ENCODE results near the gene MSI2.

The MSI2 gene

GRCh38 chr17:57344261-57344660, 87.9 kb downstream of the MSI2 start:
- no peak for TF ChIP-seq CTCF (IDR thresholded peaks at IDR 0.05; ENCODE audit: insufficient read depth, low read depth, low read length, missing control alignments)
- no peak overlapping the region for H3K4me3 ChIP-seq (ENCODE audit: low read depth, low read length)

GRCh38 chr17:57349541-57350247, 93.4 kb downstream of the MSI2 start:
- no peak overlapping the region for H3K4me3 ChIP-seq (ENCODE audit: low read depth, low read length)
- TF ChIP-seq CTCF (IDR thresholded peaks at IDR 0.05; ENCODE audit: insufficient read depth, low read depth, low read length, missing control alignments): no peak
- DNase-seq (ENCODE audit: low read depth): no peak

More at GRCh38 chr17:57344261-57344660, 87.9 kb downstream of the MSI2 start:
- DNase-seq (ENCODE audit: low read depth): no peak

GRCh38 chr17:57350266-57350665, 93.9 kb downstream of the MSI2 start:
- DNase-seq (ENCODE audit: low read depth): no peak
- TF ChIP-seq CTCF (IDR thresholded peaks at IDR 0.05; ENCODE audit: insufficient read depth, low read depth, low read length, missing control alignments): no peak
- H3K4me3 ChIP-seq (ENCODE audit: low read depth, low read length): no peak overlapping the region

GRCh38 chr17:57352665-57353175, 96.4 kb downstream of the MSI2 start:
- no peak for TF ChIP-seq CTCF (IDR thresholded peaks at IDR 0.05; ENCODE audit: insufficient read depth, low read depth, low read length, missing control alignments)
- DNase-seq (ENCODE audit: low read depth): no peak
- no peak overlapping the region for H3K4me3 ChIP-seq (ENCODE audit: low read depth, low read length)

- no peak for TF ChIP-seq CTCF (IDR thresholded peaks at IDR 0.05; ENCODE audit: insufficient read depth, low read depth, low read length, missing control alignments)
- no peak for DNase-seq (ENCODE audit: low read depth)
- no peak overlapping the region for H3K4me3 ChIP-seq (ENCODE audit: low read depth, low read length)
Measured at GRCh38 chr17:57354673-57355072, 98.3 kb downstream of the MSI2 start.

GRCh38 chr17:57355090-57355859, 99.0 kb downstream of the MSI2 start:
- TF ChIP-seq CTCF (IDR thresholded peaks at IDR 0.05; ENCODE audit: insufficient read depth, low read depth, low read length, missing control alignments): no peak
- no peak overlapping the region for H3K4me3 ChIP-seq (ENCODE audit: low read depth, low read length)
- peak; percentile 54 for DNase-seq (ENCODE audit: low read depth)
